HG03039 (cell line): ENCODE results near the gene OR2A2.
"Not testable (repeated sequence)": the region's sequence is repeated elsewhere in the genome, so short reads cannot be mapped to it uniquely, and the experiment has no call there.

ENCODE experiments used
- ATAC-seq: cut with Tn5 transposase; IDR thresholded peaks from one replicate; pipeline ENCODE4 v1.9.1; 2021; ENCODE audit warnings: mild to moderate bottlenecking, moderate library complexity; ENCODE audit not compliant: unreplicated experiment

Gene OR2A2

GRCh38 chr7:144109283-144109682 is at the start of gene OR2A2:
Gene OR2A2 (plus strand): TSS chr7:144109583. CDS start chr7:144109583, 0 bp downstream.
- no peak for ATAC-seq

GRCh38 chr7:144063710-144064109 is 45.7 kb upstream of the OR2A2 start:
- no peak for ATAC-seq

DNA sequence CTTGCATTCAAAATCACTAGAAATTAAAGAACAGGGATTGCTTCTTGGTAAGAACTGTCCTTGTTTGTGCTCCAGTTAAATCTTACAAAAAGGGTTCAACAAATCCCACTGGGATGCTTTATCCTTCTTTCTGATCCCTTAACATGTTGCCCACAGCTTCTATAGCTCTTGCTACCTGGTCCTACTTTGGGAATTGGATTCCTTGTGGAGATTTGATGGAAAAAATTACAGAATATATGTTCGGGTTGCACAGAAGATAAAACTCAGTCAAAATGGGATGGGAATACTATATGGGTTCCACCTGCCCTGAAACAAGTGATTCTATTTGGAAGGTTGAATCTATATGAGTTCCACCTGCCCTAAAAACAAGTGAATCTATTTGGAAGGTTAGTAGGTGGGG is 39.9 kb upstream of the OR2A2 start, which contains the start of gene OR2A25:
OR2A25 (plus strand) TSS at position 301 of the 400 bp plus-strand sequence. CDS start 4,409 bp downstream, outside the sequence.
- ATAC-seq: no peak

DNA sequence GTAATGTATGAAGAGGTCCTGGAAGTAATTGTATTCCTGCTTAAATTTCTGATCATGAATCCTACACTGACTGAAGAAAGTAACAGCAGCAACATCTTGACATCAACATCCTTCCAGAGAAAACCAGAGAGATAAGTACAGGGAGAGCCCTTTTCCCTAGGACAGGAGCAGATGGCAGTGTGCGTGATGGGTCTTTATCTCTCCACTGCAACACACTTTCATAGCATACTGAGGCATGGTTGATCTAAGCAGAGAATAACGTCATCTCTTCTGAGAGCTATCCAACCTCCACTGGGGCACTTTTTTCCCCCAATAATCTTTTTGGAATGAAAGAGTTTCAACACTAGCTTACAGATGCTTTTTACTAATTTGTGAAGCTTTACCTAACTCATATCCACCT is 39.4 kb upstream of the OR2A2 start:
- no peak for ATAC-seq

DNA sequence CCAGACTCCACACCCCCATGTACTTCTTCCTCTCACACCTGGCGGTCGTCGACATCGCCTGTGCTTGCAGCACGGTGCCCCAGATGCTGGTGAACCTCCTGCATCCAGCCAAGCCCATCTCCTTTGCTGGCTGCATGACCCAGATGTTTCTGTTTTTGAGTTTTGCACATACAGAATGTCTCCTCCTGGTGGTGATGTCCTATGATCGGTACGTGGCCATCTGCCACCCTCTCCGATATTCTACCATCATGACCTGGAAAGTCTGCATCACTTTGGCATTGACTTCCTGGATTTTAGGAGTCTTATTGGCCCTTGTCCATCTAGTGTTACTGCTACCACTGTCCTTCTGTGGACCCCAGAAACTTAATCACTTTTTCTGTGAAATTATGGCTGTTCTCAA is 35.0 kb upstream of the OR2A2 start:
- no peak for ATAC-seq

- no peak for ATAC-seq
These were observed 23.4 kb upstream of the OR2A2 start, which contains the start of gene OR2A12 for GRCh38 chr7:144085978-144086377. Gene OR2A12 (plus strand): TSS chr7:144086278. CDS start chr7:144095108, 8,830 bp downstream.

- ATAC-seq: no peak
These were observed 22.7 kb upstream of the OR2A2 start for GRCh38 chr7:144086730-144087129.

GRCh38 chr7:144087230-144087629 is 22.2 kb upstream of the OR2A2 start:
- no peak for ATAC-seq

DNA sequence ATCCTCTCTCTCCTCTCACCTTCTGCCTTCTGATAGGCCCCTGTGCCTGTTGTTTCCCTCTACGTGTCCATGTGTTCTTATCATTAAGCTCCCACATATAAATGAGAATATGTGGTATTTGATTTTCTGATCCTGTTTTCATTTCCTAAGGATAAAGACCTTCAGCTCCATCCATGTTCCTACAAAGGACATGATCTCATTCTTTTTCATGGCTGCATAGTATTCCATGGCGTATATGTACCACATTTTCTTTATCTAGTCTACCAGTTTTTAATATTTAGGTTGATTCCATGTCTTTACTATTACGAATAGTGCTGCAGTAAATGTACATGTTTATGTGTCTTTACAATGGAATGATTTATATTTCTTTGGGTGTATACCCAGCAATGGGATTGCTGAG is 18.7 kb upstream of the OR2A2 start:
- ATAC-seq: no peak

- ATAC-seq: no peak
These were observed 10.6 kb upstream of the OR2A2 start for GRCh38 chr7:144098776-144099175.

DNA sequence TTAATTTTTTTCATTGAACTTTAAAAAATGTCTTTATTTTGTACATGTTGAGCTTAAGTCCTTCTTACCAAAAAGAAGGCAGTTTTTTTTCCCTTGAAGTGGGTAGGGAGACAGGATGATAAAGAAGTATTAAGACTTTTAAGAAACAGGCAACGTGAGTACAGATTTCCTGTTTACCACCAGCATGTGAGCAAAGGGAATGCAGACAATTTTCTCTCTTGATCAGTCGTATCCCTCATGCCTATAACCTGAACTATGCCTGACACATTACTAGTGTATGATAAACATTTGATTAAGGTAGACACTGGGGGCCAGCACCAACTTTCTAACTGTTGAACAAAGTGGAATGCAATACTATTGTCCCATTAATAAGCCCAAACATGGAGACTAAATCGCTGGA is 8.8 kb upstream of the OR2A2 start:
- ATAC-seq: no peak

DNA sequence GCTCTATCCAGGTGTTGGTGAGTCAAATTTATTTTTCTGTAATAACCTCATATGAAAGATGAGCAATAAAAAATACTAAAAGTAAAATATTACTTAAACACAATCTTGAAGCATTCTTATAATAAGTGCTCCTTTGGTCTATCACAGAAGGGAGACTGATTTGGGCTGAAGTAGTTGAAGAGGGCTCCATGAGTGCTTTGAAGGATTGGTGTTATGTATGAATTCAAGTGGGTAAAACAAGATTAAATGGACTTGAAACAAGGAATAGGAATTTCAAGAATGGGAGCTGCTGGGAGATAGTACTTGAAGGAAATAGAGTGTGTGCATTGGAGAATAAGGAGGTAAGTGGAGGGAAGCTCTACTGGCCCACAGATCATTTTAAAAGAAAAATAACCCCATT is 7.3 kb upstream of the OR2A2 start:
- no peak for ATAC-seq

- ATAC-seq: no peak
These were observed 4.2 kb upstream of the OR2A2 start for GRCh38 chr7:144105211-144105610.

DNA sequence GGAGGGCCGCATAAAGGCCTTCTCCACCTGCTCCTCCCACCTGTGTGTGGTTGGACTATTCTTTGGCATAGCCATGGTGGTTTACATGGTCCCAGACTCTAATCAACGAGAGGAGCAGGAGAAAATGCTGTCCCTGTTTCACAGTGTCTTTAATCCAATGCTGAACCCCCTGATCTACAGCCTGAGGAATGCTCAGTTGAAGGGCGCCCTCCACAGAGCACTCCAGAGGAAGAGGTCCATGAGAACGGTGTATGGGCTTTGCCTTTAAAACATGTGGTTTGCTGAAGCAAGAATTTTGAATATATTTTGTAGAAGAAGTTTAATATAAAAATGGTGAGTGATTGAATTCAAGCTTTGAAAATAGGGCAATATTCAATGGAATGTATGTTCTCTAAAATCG is 889 bp downstream of the OR2A2 start:
- no peak for ATAC-seq

DNA sequence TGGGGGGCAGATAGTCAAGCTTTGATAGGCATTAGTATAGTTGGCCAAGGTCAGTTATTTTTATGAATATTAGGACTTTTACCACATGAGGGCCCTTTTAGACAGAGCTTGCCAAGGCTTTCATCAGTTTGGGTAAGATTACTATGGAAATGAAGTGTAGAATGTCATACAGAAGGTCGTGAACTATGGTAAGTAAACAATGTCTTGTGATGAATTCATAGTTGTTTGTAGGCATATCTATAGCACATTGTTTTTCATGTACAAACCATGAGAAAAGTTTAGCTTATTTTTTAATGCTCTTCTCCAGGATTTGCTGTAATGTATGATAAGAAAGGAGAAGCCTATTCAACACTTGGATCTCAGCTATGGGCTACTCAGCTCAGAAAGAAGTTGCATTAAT is 4.3 kb downstream of the OR2A2 start:
- ATAC-seq: no peak

DNA sequence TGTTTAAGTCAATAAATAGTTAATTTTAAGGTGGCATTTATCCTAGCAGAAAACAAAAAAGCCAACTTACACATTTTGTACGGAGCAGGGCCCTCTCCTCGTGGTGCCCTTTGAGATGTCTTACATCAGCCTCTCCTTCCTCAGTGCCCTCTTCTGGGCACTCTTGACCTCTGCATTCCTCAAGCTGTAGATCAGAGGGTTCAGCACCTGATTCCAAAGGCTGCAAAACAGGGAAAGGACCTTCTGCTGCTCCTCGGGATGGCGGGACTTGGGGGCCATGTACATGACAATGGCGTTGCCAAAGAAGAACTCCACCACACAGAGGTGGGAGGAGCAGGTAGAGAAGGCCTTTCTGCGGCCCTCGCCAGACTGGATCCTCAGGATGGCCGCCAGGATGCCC is 9.0 kb downstream of the OR2A2 start:
- no peak for ATAC-seq

DNA sequence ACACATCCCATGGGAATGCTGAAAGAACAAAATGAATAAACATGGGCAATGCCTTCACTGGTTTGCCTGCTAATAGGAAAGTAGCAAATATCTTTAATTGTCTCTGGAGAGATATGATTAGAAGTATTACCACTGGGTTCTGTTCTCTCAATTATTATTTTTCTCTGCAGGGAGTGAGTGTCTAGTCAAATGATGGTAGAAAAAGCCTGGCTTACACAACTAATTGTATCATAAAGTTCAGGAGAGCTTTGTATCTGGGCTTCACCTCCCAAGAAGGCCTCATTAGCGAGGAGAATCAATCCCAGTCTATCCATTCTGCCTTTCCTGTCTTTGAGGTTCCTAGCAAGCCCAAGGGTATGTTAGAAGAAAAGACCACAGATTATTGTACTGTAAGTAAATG is 13.5 kb downstream of the OR2A2 start, which contains the start of gene OR2A14:
OR2A14 (plus strand) TSS at position 301 of the 400 bp plus-strand sequence. CDS start 5,937 bp downstream, outside the sequence.
- no peak for ATAC-seq

DNA sequence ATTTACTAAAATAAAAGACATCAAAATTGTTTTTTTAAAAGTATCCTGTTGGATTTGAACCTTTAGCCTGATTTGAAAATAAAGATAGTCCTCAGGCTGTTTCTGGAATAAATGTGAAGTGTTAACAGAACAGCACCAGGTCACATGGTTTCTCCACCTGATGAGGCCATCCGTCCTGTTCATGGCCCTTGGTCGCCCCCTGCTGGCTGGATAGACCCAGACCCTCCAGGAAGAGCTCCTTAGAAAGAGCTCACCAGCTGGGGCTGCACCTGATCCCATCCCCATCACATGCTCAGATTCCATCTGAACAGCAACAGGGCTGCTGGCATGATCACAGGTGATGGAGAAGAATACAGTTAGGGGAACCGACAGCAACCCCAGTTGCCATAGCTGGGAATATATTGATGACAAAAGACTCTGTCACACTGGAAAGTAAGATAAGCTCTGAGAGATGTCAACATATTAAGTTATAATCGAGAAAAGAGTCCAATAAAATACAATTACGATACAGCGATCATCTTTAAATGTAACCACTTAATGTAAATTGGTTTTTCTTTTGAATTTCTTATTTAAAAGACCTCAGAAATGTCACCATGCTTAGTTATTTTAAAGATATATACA is 18.4 kb downstream of the OR2A2 start:
- ATAC-seq: peak; percentile 99

GRCh38 chr7:144129601-144130000 is 20.2 kb downstream of the OR2A2 start:
- not testable (repeated sequence) for ATAC-seq

DNA sequence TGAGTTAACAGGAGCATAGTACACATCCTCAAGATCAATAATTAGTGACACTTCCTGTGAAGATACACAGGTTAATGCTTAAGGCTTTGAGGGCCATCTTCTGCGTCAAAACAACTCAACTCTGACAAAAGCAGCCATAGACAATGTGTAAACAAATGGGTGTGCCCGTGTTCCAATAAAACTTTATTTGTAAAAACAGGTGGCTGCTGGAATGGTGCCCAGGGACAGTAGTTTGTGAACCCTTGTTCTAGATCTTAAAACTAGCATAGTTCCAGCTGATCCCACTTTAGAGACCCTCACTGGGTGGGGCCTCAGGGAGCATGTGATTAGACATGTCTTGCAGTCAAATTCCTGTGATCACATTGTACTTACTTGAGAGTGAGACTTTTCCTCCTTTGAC is 21.3 kb downstream of the OR2A2 start:
- no peak for ATAC-seq

GRCh38 chr7:144132262-144132661 is 22.9 kb downstream of the OR2A2 start:
- ATAC-seq: no peak

GRCh38 chr7:144133307-144133706 is 23.9 kb downstream of the OR2A2 start:
- no peak for ATAC-seq

DNA sequence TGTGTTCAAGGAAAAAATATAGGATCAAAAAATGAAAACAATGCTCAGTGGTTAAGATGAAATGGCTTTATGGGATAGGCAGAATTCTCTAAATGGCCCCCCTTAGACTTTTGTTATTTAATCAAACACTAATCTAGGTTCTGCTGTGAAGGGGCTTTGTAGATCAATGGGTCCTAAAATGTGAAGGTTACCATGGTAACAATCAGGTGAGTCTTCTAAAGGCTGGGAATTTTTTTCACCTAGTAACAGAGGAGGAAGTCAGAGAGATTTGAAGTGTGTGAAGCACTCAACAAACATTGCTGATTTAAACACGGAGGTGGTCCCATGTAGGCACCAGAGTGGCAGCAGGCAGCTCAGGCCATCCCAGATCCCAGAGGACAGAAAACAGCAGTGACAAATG is 24.7 kb downstream of the OR2A2 start:
- ATAC-seq: no peak
